ENCODE measurements around the gene MPDU1. TPM values are rescaled to one million over a fixed set of nuclear protein-coding genes. Genes with fewer than 3 reads are reported as not detected.
A peak's percentile ranks its signal among the peaks of the same experiment; 100 is the strongest.

MPDU1 gene
- total and polyA plus RNA-seq, 8 donors = 77.8 to 96.1 (median 85.5) TPM

GRCh38 chr17:7573324-7574080 is 10.2 kb upstream of the MPDU1 start:
- ATAC-seq (peak; percentile 73), DNase-seq (peak; percentile 90 to 97 (median 94))
- no peak for TF ChIP-seq CTCF (IDR thresholded peaks at IDR 0.05)
- H3K9me3 ChIP-seq = no peaks in the 10 kb centered on the region
- no peaks in the 10 kb centered on the region for H3K27me3 ChIP-seq
- peak overlapping the region; percentile 100 for H3K4me3 ChIP-seq
- H3K36me3 ChIP-seq = peaks cover 0 to 79% of the 10 kb centered on the region in 2 donors
- intact Hi-C loops (cut with DNase I) = no loop called here
- peak overlapping the region; percentile 97 to 98 for H3K27ac ChIP-seq
- H3K4me1 ChIP-seq = peaks cover 18 to 60% of the 10 kb centered on the region in 2 donors

- peaks cover 22 to 69% of the 10 kb centered on the region in 2 donors for H3K4me1 ChIP-seq
- intact Hi-C loops (cut with DNase I) = no loop called here
Measured at GRCh38 chr17:7574176-7574953, 9.3 kb upstream of the MPDU1 start.

GRCh38 chr17:7575481-7575883 is 8.2 kb upstream of the MPDU1 start:
- H3K9me3 ChIP-seq = no peaks in the 10 kb centered on the region
- peak overlapping the region in 1 of 2 donors; percentile 100 for H3K4me3 ChIP-seq
- peak overlapping the region in 1 of 2 donors; percentile 34 for H3K27ac ChIP-seq
- peaks cover 0 to 71% of the 10 kb centered on the region in 2 donors for H3K36me3 ChIP-seq
- intact Hi-C loops (cut with DNase I) = no loop called here
- DNase-seq = no peak
- TF ChIP-seq CTCF (IDR thresholded peaks at IDR 0.05) = no peak
- no peak for ATAC-seq
- peaks cover 26 to 80% of the 10 kb centered on the region in 2 donors for H3K4me1 ChIP-seq
- H3K27me3 ChIP-seq = no peaks in the 10 kb centered on the region

More at GRCh38 chr17:7574176-7574953, 9.3 kb upstream of the MPDU1 start:
- Histone ChIP-seq H3K27me3 (no peaks in the 10 kb centered on the region), H3K4me3 (peak overlapping the region; percentile 100), H3K27ac (peak overlapping the region; percentile 97 to 98), H3K36me3 (peaks cover 0 to 77% of the 10 kb centered on the region in 2 donors), H3K9me3 (no peaks in the 10 kb centered on the region)
- DNase-seq (no peak), ATAC-seq (no peak)
- no peak for TF ChIP-seq CTCF (IDR thresholded peaks at IDR 0.05)

GRCh38 chr17:7575959-7576358 is 7.7 kb upstream of the MPDU1 start:
- no peak for ATAC-seq
- H3K36me3 ChIP-seq = peaks cover 0 to 71% of the 10 kb centered on the region in 2 donors
- H3K27ac ChIP-seq = peak overlapping the region in 1 of 2 donors; percentile 34
- intact Hi-C loops (cut with DNase I) = no loop called here
- no peaks in the 10 kb centered on the region for H3K9me3 ChIP-seq
- DNase-seq = no peak
- H3K4me1 ChIP-seq = peaks cover 26 to 83% of the 10 kb centered on the region in 2 donors
- no peak for TF ChIP-seq CTCF (IDR thresholded peaks at IDR 0.05)
- peak overlapping the region in 1 of 2 donors; percentile 100 for H3K4me3 ChIP-seq
- H3K27me3 ChIP-seq = no peaks in the 10 kb centered on the region

- Histone ChIP-seq H3K36me3 (peaks cover 0 to 71% of the 10 kb centered on the region in 2 donors), H3K9me3 (no peaks in the 10 kb centered on the region), H3K27ac (peak overlapping the region in 1 of 2 donors; percentile 28), H3K27me3 (no peaks in the 10 kb centered on the region), H3K4me1 (peaks cover 26 to 83% of the 10 kb centered on the region in 2 donors), H3K4me3 (peak overlapping the region in 1 of 2 donors; percentile 100)
- TF ChIP-seq CTCF (IDR thresholded peaks at IDR 0.05) = no peak
- intact Hi-C loops (cut with DNase I) = no loop called here
- no peak for ATAC-seq
- DNase-seq = no peak
Measured at GRCh38 chr17:7576432-7576937, 7.2 kb upstream of the MPDU1 start.
